HCT116 (cell line): ENCODE data around the gene SNRPA1. TPM values are rescaled to one million over a fixed set of nuclear protein-coding genes. Genes with fewer than 3 reads are reported as not detected.

Experiments used
- ATAC-seq: fragments of 200-7000 bp; cut with Tn5 transposase; 2 replicates; pipeline ENCODE4 v1.9.1; 2020; ENCODE audit warnings: mild to moderate bottlenecking, moderate library complexity
- BruUV-seq: library from RNA; stranded (reverse); fragments of 400-500 nt; replicated peaks from 2 replicates; lab custom pipeline; 2021; lab: Mats Ljungman, UMichigan
- CTCF ChIA-PET: fragments of 300-600 bp; sonication (Branson Sonifier 250); formaldehyde crosslinking; loops from one replicate; lab custom pipeline; 2021; ENCODE audit warnings: antibody characterized with exemption; lab: Charles Lee
- POLR2A ChIA-PET: fragments of 300-600, 350-600 bp; sonication (Branson Sonifier 250); formaldehyde crosslinking; loops from one replicate; lab custom pipeline; 2021; ENCODE audit warnings: antibody characterized with exemption; lab: Charles Lee
- RAD21 ChIA-PET, 2 experiments: fragments of 300-600 bp; sonication (Branson Sonifier 250); formaldehyde crosslinking; loops; one replicate each; lab custom pipeline; 2023; ENCODE audit warnings: low total read pairs in 2 of 2; ENCODE audit not compliant: uncharacterized antibody in 2 of 2, unreplicated experiment in 2 of 2, low non-redundant PET in 1 of 2; lab: Charles Lee
- DNase-seq: peaks from one replicate; pipeline ENCODE4 v3.0.0-alpha.2; 2010; ENCODE audit warnings: low read depth, low spot score
- H2AFZ ChIP-seq: fragments of 200-600 bp; shearing (Covaris generic), sonication (generic); 2 replicates; pipeline ENCODE4 v1.6.1; 2017; ENCODE audit warnings: low read depth, mixed run types, mixed read lengths, antibody characterized with exemption, low read length; ENCODE audit not compliant: poor library complexity, severe bottlenecking
- H3K27ac ChIP-seq: 2 replicates; pipeline ENCODE4 v1.5.1; 2012; ENCODE audit warnings: low read depth, low read length
- H3K27me3 ChIP-seq: fragments of 200-600 bp; sonication (generic); 2 replicates; pipeline ENCODE4 v1.6.1; 2016; ENCODE audit warnings: mixed run types, low read length, mixed read lengths; ENCODE audit not compliant: insufficient read depth
- H3K36me3 ChIP-seq, 2 experiments: fragments of 200-500 bp in 1 of 2; fragments of 200-600 bp in 1 of 2; sonication (Bioruptor generic) in 1 of 2; sonication (generic) in 1 of 2; 2 replicates each; pipeline versions ENCODE4 v1.5.1 to v1.6.1; 2014 to 2016; ENCODE audit warnings: low read length in 2 of 2, inconsistent platforms in 1 of 2, mixed read lengths in 1 of 2, mixed run types in 1 of 2; ENCODE audit not compliant: insufficient read depth in 2 of 2, control insufficient read depth in 1 of 2
- H3K4me1 ChIP-seq, 2 experiments: fragments of 200-600 bp in 1 of 2; sonication (generic) in 1 of 2; 2 replicates each; pipeline versions ENCODE4 v1.5.1 to v1.6.1; 2012 to 2017; ENCODE audit warnings: low read length in 2 of 2, inconsistent platforms in 1 of 2, mild to moderate bottlenecking in 1 of 2, mixed read lengths in 1 of 2, mixed run types in 1 of 2, moderate library complexity in 1 of 2; ENCODE audit not compliant: insufficient read depth in 2 of 2, control insufficient read depth in 1 of 2
- H3K4me2 ChIP-seq: fragments of 200-600 bp; sonication (generic); 2 replicates; pipeline ENCODE4 v1.6.1; 2017; ENCODE audit warnings: mixed run types, low read length, mixed read lengths
- H3K4me3 ChIP-seq, 2 experiments: fragments of 200-600 bp in 1 of 2; sonication (generic) in 1 of 2; replicated peaks in 1 of 2; 2 replicates each; pipeline ENCODE4 v1.5.1; 2011 to 2016; ENCODE audit warnings: low read length in 2 of 2, control low read depth in 1 of 2, low read depth in 1 of 2, mild to moderate bottlenecking in 1 of 2, mixed read lengths in 1 of 2, mixed run types in 1 of 2
- H3K79me2 ChIP-seq: fragments of 200-600 bp; sonication (generic); 2 replicates; pipeline ENCODE4 v1.6.1; 2017; ENCODE audit warnings: mild to moderate bottlenecking, mixed run types, low read length, moderate library complexity, mixed read lengths; ENCODE audit not compliant: insufficient read depth
- H3K9ac ChIP-seq: fragments of 200-600 bp; sonication (generic); 2 replicates; pipeline ENCODE4 v1.6.1; 2016; ENCODE audit warnings: low read length, mixed read lengths
- H3K9me2 ChIP-seq: fragments of 200-600 bp; sonication (generic), shearing (Covaris generic); 2 replicates; pipeline ENCODE4 v1.6.1; 2017; ENCODE audit warnings: mixed run types, mild to moderate bottlenecking, moderate library complexity; ENCODE audit not compliant: insufficient read depth
- H3K9me3 ChIP-seq, 2 experiments: fragments of 200-500 bp in 1 of 2; fragments of 200-600 bp in 1 of 2; sonication (Bioruptor generic) in 1 of 2; sonication (generic) in 1 of 2; 2 replicates each; pipeline ENCODE4 v1.6.1; 2014 to 2017; ENCODE audit warnings: low read length in 2 of 2, mixed read lengths in 2 of 2, inconsistent platforms in 1 of 2, low read depth in 1 of 2, mild to moderate bottlenecking in 1 of 2, mixed run types in 1 of 2, moderate library complexity in 1 of 2; ENCODE audit not compliant: control insufficient read depth in 1 of 2, insufficient read depth in 1 of 2
- H4K20me1 ChIP-seq: fragments of 200-600 bp; sonication (generic), shearing (Covaris generic); 2 replicates; pipeline ENCODE4 v1.6.1; 2017; ENCODE audit warnings: mixed run types, mild to moderate bottlenecking, moderate library complexity; ENCODE audit not compliant: insufficient read depth
- CTCF ChIP-seq, 3 experiments: fragments of 200-600 bp in 1 of 3; sonication (generic) in 1 of 3; IDR thresholded peaks in 2 of 3; conservative IDR thresholded peaks in 1 of 3; 2 replicates each; pipeline ENCODE4 v1.5.1; 2012 to 2017; ENCODE audit warnings: low read depth in 2 of 3, low read length in 2 of 3, antibody characterized with exemption in 1 of 3, borderline replicate concordance in 1 of 3, control low read depth in 1 of 3, mild to moderate bottlenecking in 1 of 3, mixed read lengths in 1 of 3, mixed run types in 1 of 3, moderate library complexity in 1 of 3; ENCODE audit not compliant: insufficient read depth in 1 of 3
- RAD21 ChIP-seq: IDR thresholded peaks from 2 replicates; pipeline ENCODE4 v1.6.1; 2012; ENCODE audit warnings: low read depth, mild to moderate bottlenecking
- REST ChIP-seq: IDR thresholded peaks from 2 replicates; pipeline ENCODE4 v1.6.1; 2012; ENCODE audit warnings: low read depth
- TCF7L2 ChIP-seq: IDR thresholded peaks from 2 replicates; pipeline ENCODE4 v1.7.0; 2011; ENCODE audit warnings: borderline replicate concordance, inconsistent platforms; ENCODE audit not compliant: insufficient read depth, insufficient read length; ENCODE audit errors: extremely low read depth
- ZFX ChIP-seq: fragments of 450-650 bp; IDR thresholded peaks from 2 replicates; pipeline ENCODE4 v1.6.1; 2017
- intact Hi-C: fragments of 100-400 bp; cut with micrococcal nuclease; formaldehyde crosslinking; loops from 2 replicates; pipeline ENCODE4 v1.10.0; 2022
- total RNA-seq: library from RNA; stranded (reverse); gene quantifications from one replicate; pipeline ENCODE4 v1.2.1, GENCODE V29; 2021; ENCODE audit not compliant: unreplicated experiment

The SNRPA1 gene
- total RNA-seq, 1 experiment from 2014 or later, result 104 TPM

- no peak overlapping the region for H3K4me3 ChIP-seq
- intact Hi-C loops, result loop anchor here (1.0 to 5.0 kb wide), 4 partner anchors 170 to 630 kb away; no protein-coding TSS in a partner anchor
Measured at GRCh38 chr15:101258238-101259144, 36.6 kb downstream of the SNRPA1 start.

More at GRCh38 chr15:101258238-101259144, 36.6 kb downstream of the SNRPA1 start:
- no peaks in the 10 kb centered on the region for H3K9me2 ChIP-seq
- peak; percentile 79 to 97 (median 96) for TF ChIP-seq CTCF (IDR thresholded peaks at IDR 0.05 in 2 of 3, conservative IDR thresholded peaks at IDR 0.05 in 1 of 3; ENCODE audit: borderline replicate concordance in 1 of 3, insufficient read depth in 1 of 3, low read depth in 2 of 3, low read length in 2 of 3)
- TF ChIP-seq ZFX, result no peak
- TF ChIP-seq REST, result no peak
- TF ChIP-seq RAD21, result peak; percentile 97
- no peak for TF ChIP-seq TCF7L2
- TF ChIP-seq, all 23 proteins: peak for 2
- no TSS peak for BruUV-seq
- CTCF ChIA-PET, result interaction anchor here (0.7 to 3.6 kb wide), 9 partner anchors 9 to 250 kb away, joined by 3 to 19 read pairs (median 5); no protein-coding TSS in a partner anchor
- no peaks in the 10 kb centered on the region for H3K9me3 ChIP-seq
- H3K9ac ChIP-seq, result no peak overlapping the region
- no peaks in the 10 kb centered on the region for H3K27me3 ChIP-seq
- no peak overlapping the region for H3K27ac ChIP-seq
- no peaks in the 10 kb centered on the region for H4K20me1 ChIP-seq
- peak; percentile 88 for ATAC-seq
- RAD21 ChIA-PET, result interaction anchor here in 1 of 2 experiments (0.7 to 1.2 kb wide), 2 partner anchors 104 to 242 kb away, joined by 3 to 6 read pairs; no protein-coding TSS in a partner anchor
- DNase-seq, result peak; percentile 51
- H3K79me2 ChIP-seq, result no peaks in the 10 kb centered on the region
- H3K36me3 ChIP-seq, result no peaks in the 10 kb centered on the region
- H2AFZ ChIP-seq, result peak overlapping the region; percentile 43
- H3K4me1 ChIP-seq, result no peaks in the 10 kb centered on the region
- POLR2A ChIA-PET, result no interaction called here
- peak overlapping the region; percentile 15 for H3K4me2 ChIP-seq
